ENCODE measurements around the gene OCRL.

OCRL gene

GRCh38 chrX:129576539-129576938 is 36.5 kb downstream of the OCRL start:
- no peak for TF ChIP-seq SPI1 (IDR thresholded peaks at IDR 0.05; ENCODE audit: low read depth, low read length)
- TF ChIP-seq POLR2A (IDR thresholded peaks at IDR 0.05; ENCODE audit: low read depth, low read length), result no peak
- TF ChIP-seq TAF1 (IDR thresholded peaks at IDR 0.05; ENCODE audit: low read depth, low read length), result no peak
- TF ChIP-seq POLR2AphosphoS5 (IDR thresholded peaks at IDR 0.05; ENCODE audit: low read depth, low read length), result no peak
- TF ChIP-seq POU2F2 (IDR thresholded peaks at IDR 0.05; ENCODE audit: low read depth, low read length), result no peak
- TF ChIP-seq PAX5 (IDR thresholded peaks at IDR 0.05; ENCODE audit: insufficient read depth, low read length, severe bottlenecking), result no peak
- no peak for FAIRE-seq
- no peak for DNase-seq (ENCODE audit: insufficient read length, low spot score)

- TF ChIP-seq POLR2AphosphoS5 (IDR thresholded peaks at IDR 0.05; ENCODE audit: low read depth, low read length) (no peak), TAF1 (IDR thresholded peaks at IDR 0.05; ENCODE audit: low read depth, low read length) (no peak), SPI1 (IDR thresholded peaks at IDR 0.05; ENCODE audit: low read depth, low read length) (no peak), PAX5 (IDR thresholded peaks at IDR 0.05; ENCODE audit: insufficient read depth, low read length, severe bottlenecking) (no peak), POLR2A (IDR thresholded peaks at IDR 0.05; ENCODE audit: low read depth, low read length) (no peak), POU2F2 (IDR thresholded peaks at IDR 0.05; ENCODE audit: low read depth, low read length) (no peak)
- DNase-seq (ENCODE audit: insufficient read length, low spot score) (no peak), FAIRE-seq (no peak)
Measured at GRCh38 chrX:129577473-129577872, 37.4 kb downstream of the OCRL start.

- FAIRE-seq, result no peak
- TF ChIP-seq POLR2AphosphoS5 (IDR thresholded peaks at IDR 0.05; ENCODE audit: low read depth, low read length), result no peak
- TF ChIP-seq SPI1 (IDR thresholded peaks at IDR 0.05; ENCODE audit: low read depth, low read length), result no peak
- no peak for TF ChIP-seq POLR2A (IDR thresholded peaks at IDR 0.05; ENCODE audit: low read depth, low read length)
- TF ChIP-seq TAF1 (IDR thresholded peaks at IDR 0.05; ENCODE audit: low read depth, low read length), result no peak
- TF ChIP-seq PAX5 (IDR thresholded peaks at IDR 0.05; ENCODE audit: insufficient read depth, low read length, severe bottlenecking), result no peak
- no peak for TF ChIP-seq POU2F2 (IDR thresholded peaks at IDR 0.05; ENCODE audit: low read depth, low read length)
- no peak for DNase-seq (ENCODE audit: insufficient read length, low spot score)
Measured at GRCh38 chrX:129577877-129578276, 37.8 kb downstream of the OCRL start.

GRCh38 chrX:129581904-129582303 is 41.8 kb downstream of the OCRL start:
- DNase-seq (ENCODE audit: insufficient read length, low spot score) (no peak), FAIRE-seq (no peak)
- no peak for TF ChIP-seq SPI1 (IDR thresholded peaks at IDR 0.05; ENCODE audit: low read depth, low read length)
- no peak for TF ChIP-seq POLR2A (IDR thresholded peaks at IDR 0.05; ENCODE audit: low read depth, low read length)
- TF ChIP-seq TAF1 (IDR thresholded peaks at IDR 0.05; ENCODE audit: low read depth, low read length), result no peak
- TF ChIP-seq POU2F2 (IDR thresholded peaks at IDR 0.05; ENCODE audit: low read depth, low read length), result no peak
- no peak for TF ChIP-seq PAX5 (IDR thresholded peaks at IDR 0.05; ENCODE audit: insufficient read depth, low read length, severe bottlenecking)
- TF ChIP-seq POLR2AphosphoS5 (IDR thresholded peaks at IDR 0.05; ENCODE audit: low read depth, low read length), result no peak

- FAIRE-seq (no peak), DNase-seq (ENCODE audit: insufficient read length, low spot score) (no peak)
- TF ChIP-seq SPI1 (IDR thresholded peaks at IDR 0.05; ENCODE audit: low read depth, low read length) (no peak), POLR2AphosphoS5 (IDR thresholded peaks at IDR 0.05; ENCODE audit: low read depth, low read length) (no peak), POU2F2 (IDR thresholded peaks at IDR 0.05; ENCODE audit: low read depth, low read length) (no peak), TAF1 (IDR thresholded peaks at IDR 0.05; ENCODE audit: low read depth, low read length) (no peak), POLR2A (IDR thresholded peaks at IDR 0.05; ENCODE audit: low read depth, low read length) (no peak), PAX5 (IDR thresholded peaks at IDR 0.05; ENCODE audit: insufficient read depth, low read length, severe bottlenecking) (no peak)
Measured at GRCh38 chrX:129585167-129585566, 45.1 kb downstream of the OCRL start.

- DNase-seq (ENCODE audit: insufficient read length, low spot score), result no peak
- TF ChIP-seq SPI1 (IDR thresholded peaks at IDR 0.05; ENCODE audit: low read depth, low read length) (no peak), TAF1 (IDR thresholded peaks at IDR 0.05; ENCODE audit: low read depth, low read length) (no peak), POU2F2 (IDR thresholded peaks at IDR 0.05; ENCODE audit: low read depth, low read length) (no peak), POLR2A (IDR thresholded peaks at IDR 0.05; ENCODE audit: low read depth, low read length) (no peak), PAX5 (IDR thresholded peaks at IDR 0.05; ENCODE audit: insufficient read depth, low read length, severe bottlenecking) (no peak), POLR2AphosphoS5 (IDR thresholded peaks at IDR 0.05; ENCODE audit: low read depth, low read length) (no peak)
- FAIRE-seq, result no peak
Measured at GRCh38 chrX:129585691-129586090, 45.6 kb downstream of the OCRL start.

- DNase-seq (ENCODE audit: insufficient read length, low spot score) (no peak), FAIRE-seq (no peak)
- TF ChIP-seq SPI1 (IDR thresholded peaks at IDR 0.05; ENCODE audit: low read depth, low read length) (no peak), POU2F2 (IDR thresholded peaks at IDR 0.05; ENCODE audit: low read depth, low read length) (no peak), POLR2A (IDR thresholded peaks at IDR 0.05; ENCODE audit: low read depth, low read length) (no peak), PAX5 (IDR thresholded peaks at IDR 0.05; ENCODE audit: insufficient read depth, low read length, severe bottlenecking) (no peak), TAF1 (IDR thresholded peaks at IDR 0.05; ENCODE audit: low read depth, low read length) (no peak), POLR2AphosphoS5 (IDR thresholded peaks at IDR 0.05; ENCODE audit: low read depth, low read length) (no peak)
Measured at GRCh38 chrX:129586446-129586845, 46.4 kb downstream of the OCRL start.

- no peak for TF ChIP-seq POLR2A (IDR thresholded peaks at IDR 0.05; ENCODE audit: low read depth, low read length)
- TF ChIP-seq SPI1 (IDR thresholded peaks at IDR 0.05; ENCODE audit: low read depth, low read length), result no peak
- TF ChIP-seq POLR2AphosphoS5 (IDR thresholded peaks at IDR 0.05; ENCODE audit: low read depth, low read length), result no peak
- TF ChIP-seq POU2F2 (IDR thresholded peaks at IDR 0.05; ENCODE audit: low read depth, low read length), result no peak
- TF ChIP-seq PAX5 (IDR thresholded peaks at IDR 0.05; ENCODE audit: insufficient read depth, low read length, severe bottlenecking), result no peak
- TF ChIP-seq TAF1 (IDR thresholded peaks at IDR 0.05; ENCODE audit: low read depth, low read length), result no peak
- FAIRE-seq, result no peak
- no peak for DNase-seq (ENCODE audit: insufficient read length, low spot score)
Measured at GRCh38 chrX:129590596-129590995, 50.5 kb downstream of the OCRL start.

GRCh38 chrX:129593137-129593536 is 53.1 kb downstream of the OCRL start:
- DNase-seq (ENCODE audit: insufficient read length, low spot score) (no peak), FAIRE-seq (no peak)
- TF ChIP-seq PAX5 (IDR thresholded peaks at IDR 0.05; ENCODE audit: insufficient read depth, low read length, severe bottlenecking), result no peak
- TF ChIP-seq POU2F2 (IDR thresholded peaks at IDR 0.05; ENCODE audit: low read depth, low read length), result no peak
- TF ChIP-seq TAF1 (IDR thresholded peaks at IDR 0.05; ENCODE audit: low read depth, low read length), result no peak
- no peak for TF ChIP-seq POLR2A (IDR thresholded peaks at IDR 0.05; ENCODE audit: low read depth, low read length)
- no peak for TF ChIP-seq POLR2AphosphoS5 (IDR thresholded peaks at IDR 0.05; ENCODE audit: low read depth, low read length)
- no peak for TF ChIP-seq SPI1 (IDR thresholded peaks at IDR 0.05; ENCODE audit: low read depth, low read length)

- FAIRE-seq (no peak), DNase-seq (ENCODE audit: insufficient read length, low spot score) (no peak)
- TF ChIP-seq TAF1 (IDR thresholded peaks at IDR 0.05; ENCODE audit: low read depth, low read length) (no peak), POLR2A (IDR thresholded peaks at IDR 0.05; ENCODE audit: low read depth, low read length) (no peak), POLR2AphosphoS5 (IDR thresholded peaks at IDR 0.05; ENCODE audit: low read depth, low read length) (no peak), SPI1 (IDR thresholded peaks at IDR 0.05; ENCODE audit: low read depth, low read length) (no peak), PAX5 (IDR thresholded peaks at IDR 0.05; ENCODE audit: insufficient read depth, low read length, severe bottlenecking) (no peak), POU2F2 (IDR thresholded peaks at IDR 0.05; ENCODE audit: low read depth, low read length) (no peak)
Measured at GRCh38 chrX:129594781-129595180, 54.7 kb downstream of the OCRL start.

Data from GM12891 (cell line).